ENCODE results near the gene EN1. TPM values are rescaled to one million over a fixed set of nuclear protein-coding genes. Genes with fewer than 3 reads are reported as not detected.
A peak's percentile ranks its signal among the peaks of the same experiment; 100 is the strongest.

Gene EN1
- total RNA-seq (2012; rRNA removed) (not detected in 2 replicates), polyA plus RNA-seq (2012; rRNA removed) (not detected in 2 replicates), Bru-seq, nascent RNA (not detected), BruChase-seq, experiment 1, labeled RNA remaining after a 6-hour chase (not detected), BruChase-seq, experiment 2, labeled RNA remaining after a 2-hour chase (not detected)
- polyA plus RNA-seq (2012; cell fraction: cytosol; rRNA removed), result not detected in 2 replicates
- not detected in 2 replicates for polyA plus RNA-seq (2012; cell fraction: nucleus; rRNA removed; ENCODE audit: low replicate concordance)
- long read RNA-seq, result 0 reads

- no peaks in the 10 kb centered on the region for H4K20me1 ChIP-seq (ENCODE audit: insufficient read depth, low read length)
- BruUV-seq (replicated peaks), result no TSS peak
- no peak within 1 kb of the TSS for H3K9ac ChIP-seq (ENCODE audit: low read depth, low read length)
These were observed at the start of gene EN1 for GRCh38 chr2:118846953-118847761. Gene EN1, minus strand, starts transcription at chr2:118847648. Its CDS starts 481 bp downstream, at chr2:118847167.

More at GRCh38 chr2:118846953-118847761, at the start of gene EN1:
- Histone ChIP-seq H2BK120ac (ENCODE audit: low read depth, low read length) (no peak within 1 kb of the TSS), H2BK5ac (ENCODE audit: low read depth, low read length, poor library complexity, severe bottlenecking) (no peak within 1 kb of the TSS), H4K5ac (ENCODE audit: low read depth, low read length) (no peak within 1 kb of the TSS), H3K9me3 (ENCODE audit: control insufficient read depth, insufficient read depth, low read length) (peaks cover 2% of the 10 kb centered on the region; the same call in 1 of the 2 replicates), H3K56ac (ENCODE audit: extremely low read depth, insufficient read depth, low read length) (no peak within 1 kb of the TSS), H3K4me2 (ENCODE audit: low read depth, low read length) (peak within 1 kb of the TSS; percentile 74), H3K27ac (ENCODE audit: insufficient read depth, low read length) (no peak within 1 kb of the TSS), H2AK9ac (replicated peaks; ENCODE audit: low read depth, low read length, poor library complexity) (peak within 1 kb of the TSS; percentile 20), H3K4me1 (ENCODE audit: control insufficient read depth, insufficient read depth, low read length) (no peaks in the 10 kb centered on the region), H3K36me3 (ENCODE audit: control insufficient read depth, insufficient read depth, low read length) (no peaks in the 10 kb centered on the region), H4K91ac (ENCODE audit: insufficient read depth, low read depth, low read length) (no peak within 1 kb of the TSS), H2BK20ac (ENCODE audit: low read depth, low read length) (no peak within 1 kb of the TSS), H3K9me1 (ENCODE audit: insufficient read depth, low read length) (no peaks in the 10 kb centered on the region), H3K14ac (replicated peaks; ENCODE audit: low read depth, low read length) (no peak within 1 kb of the TSS), H3K27me3 (ENCODE audit: control insufficient read depth, insufficient read depth, low read length) (peaks cover 89% of the 10 kb centered on the region), H3K4ac (ENCODE audit: low read depth, low read length) (no peak within 1 kb of the TSS), H4K8ac (ENCODE audit: low read depth in 2 of 2, low read length in 2 of 2) (no peak within 1 kb of the TSS), H2BK15ac (ENCODE audit: low read depth, low read length) (no peak within 1 kb of the TSS), H2AK5ac (ENCODE audit: low read depth, low read length) (no peak within 1 kb of the TSS), H3K79me1 (ENCODE audit: low read depth in 1 of 2, low read length in 2 of 2) (no peaks in the 10 kb centered on the region), H2AFZ (replicated peaks; ENCODE audit: low read length, poor library complexity) (no peak within 1 kb of the TSS), H3K23ac (ENCODE audit: low read depth, low read length) (no peak within 1 kb of the TSS), H3K4me3 (ENCODE audit: insufficient read depth, low read depth, low read length) (no peak within 1 kb of the TSS), H3K18ac (ENCODE audit: low read depth, low read length) (no peak within 1 kb of the TSS)
- dilution Hi-C loops (cut with HindIII; ENCODE audit: low sequenced_read_pairs, unreplicated experiment) (no loop called here), in situ Hi-C loops (cut with MboI; ENCODE audit: low sequenced_read_pairs) (no loop called here), intact Hi-C loops (cut with micrococcal nuclease) (no loop called here)
- ATAC-seq (ENCODE audit: low read depth) (peak; percentile 28; the same call in 1 of the 2 replicates), DNase-seq (no peak)
- 1% methylated on average over 20 of the region's 64 CpGs; no CpG with 5 or more reads in 1 of the 2 experiments for WGBS, 2 experiments (ENCODE audit: extremely low coverage in 2 of 2, insufficient read length in 1 of 2)
- TF ChIP-seq MAZ (IDR thresholded peaks at IDR 0.05; ENCODE audit: borderline replicate concordance, low read depth, low read length), result no peak
- TF ChIP-seq CHD1 (IDR thresholded peaks at IDR 0.05; ENCODE audit: low read depth, low read length), result no peak
- CTCF ChIA-PET, result interaction anchor here (1.1 kb wide), 1 partner anchor 8 kb away, joined by 3 read pairs; no protein-coding TSS in a partner anchor
- POLR2A ChIA-PET (ENCODE audit: unreplicated experiment), result interaction anchor here (0.7 kb wide), 1 partner anchor 992 kb away, joined by 12 read pairs; no protein-coding TSS in a partner anchor

Measured in IMR-90 (cell line).